Natural killer cell (primary cell): ENCODE data around the gene ENTPD1. TPM values are rescaled to one million over a fixed set of nuclear protein-coding genes. Genes with fewer than 3 reads are reported as not detected.
A peak's percentile ranks its signal among the peaks of the same experiment; 100 is the strongest.

Source experiments
- ATAC-seq, 3 donors: fragments of 150-1000 bp in 2 of 3; fragments of 200-7000 bp in 1 of 3; cut with Tn5 transposase; 1 replicate in 1 of 3; 2 replicates in 2 of 3; pipeline ENCODE4 v1.10.0; 2021; ENCODE audit warnings: mild to moderate bottlenecking in 2 of 3, moderate library complexity in 2 of 3
- DNase-seq, 2 donors: peaks; one replicate each; pipeline versions ENCODE4 v3.0.0 to v3.0.0-alpha.2; 2013 to 2021; ENCODE audit warnings: mixed read lengths in 1 of 2
- H3K27ac ChIP-seq: one replicate; pipeline ENCODE4 v1.5.1; 2013; ENCODE audit warnings: mild to moderate bottlenecking, low read length
- H3K27me3 ChIP-seq: one replicate; pipeline ENCODE4 v1.6.1; 2013; ENCODE audit warnings: low read length; ENCODE audit not compliant: control insufficient read depth, insufficient read depth
- H3K36me3 ChIP-seq: one replicate; pipeline ENCODE4 v1.6.1; 2013; ENCODE audit warnings: low read length; ENCODE audit not compliant: control insufficient read depth, insufficient read depth
- H3K4me1 ChIP-seq: one replicate; pipeline ENCODE4 v1.6.1; 2013; ENCODE audit warnings: low read length; ENCODE audit not compliant: control insufficient read depth, insufficient read depth
- H3K4me3 ChIP-seq: one replicate; pipeline ENCODE4 v1.5.1; 2013; ENCODE audit warnings: low read length
- H3K9me3 ChIP-seq: one replicate; pipeline ENCODE4 v1.6.1; 2013; ENCODE audit warnings: low read length; ENCODE audit not compliant: control insufficient read depth, insufficient read depth
- H3K27ac Mint-ChIP-seq, 2 donors: one replicate each; pipeline ENCODE4 v1.8.0; 2022; ENCODE audit warnings: mild to moderate bottlenecking in 2 of 2, mixed read lengths in 2 of 2, moderate library complexity in 1 of 2
- H3K27me3 Mint-ChIP-seq, 2 donors: one replicate each; pipeline ENCODE4 v1.8.0; 2022; ENCODE audit warnings: low read depth in 2 of 2, mixed read lengths in 2 of 2
- H3K36me3 Mint-ChIP-seq: one replicate; pipeline ENCODE4 v1.8.0; 2022; ENCODE audit warnings: mixed read lengths
- H3K4me1 Mint-ChIP-seq, 2 donors: one replicate each; pipeline ENCODE4 v1.8.0; 2022; ENCODE audit warnings: mixed read lengths in 2 of 2
- H3K4me3 Mint-ChIP-seq: one replicate; pipeline ENCODE4 v1.8.0; 2022; ENCODE audit warnings: mild to moderate bottlenecking, moderate library complexity, mixed read lengths
- H3K9me3 Mint-ChIP-seq, 2 donors: one replicate each; pipeline ENCODE4 v1.8.0; 2022; ENCODE audit warnings: mixed read lengths in 2 of 2
- CTCF ChIP-seq: fragments of 200-600 bp; IDR thresholded peaks from one replicate; pipeline ENCODE4 v1.8.0; 2022; ENCODE audit warnings: antibody characterized with exemption
- WGBS: methylation state at CpG from one replicate; pipeline ENCODE4 v1.1.7; 2013; ENCODE audit warnings: missing lambda C conversion rate; ENCODE audit not compliant: insufficient coverage; 5-methylcytosine and 5-hydroxymethylcytosine counted together
- intact Hi-C: fragments of 100-400 bp; cut with micrococcal nuclease; formaldehyde crosslinking; loops from one replicate; pipeline ENCODE4 v1.14.2; 2022
- total RNA-seq, 4 donors: library from RNA; stranded (reverse); fragments of 120-200 nt in 1 of 4; gene quantifications; one replicate each; pipeline versions ENCODE4 v1.2.3 to v1.2.4, GENCODE V29; 2013 to 2022

ENTPD1 gene
- total RNA-seq, 3 donors from 2014 or later (not counting 1 experiment from before 2014, with no cell fraction given) = 1.3 to 6.2 (median 3.1) TPM

- H3K4me3 ChIP-seq = no peak overlapping the region
- intact Hi-C loops = no loop called here
- H3K4me1 Mint-ChIP-seq = peaks cover 0 to 15% of the 10 kb centered on the region in 2 donors
- H3K27ac ChIP-seq = no peak overlapping the region
- no peaks in the 10 kb centered on the region for H3K9me3 ChIP-seq
- no peaks in the 10 kb centered on the region for H3K27me3 ChIP-seq
- no peaks in the 10 kb centered on the region for H3K36me3 Mint-ChIP-seq
- H3K36me3 ChIP-seq = no peaks in the 10 kb centered on the region
- 48% methylated on average over 3 of the region's 3 CpGs for WGBS
- no peak overlapping the region for H3K27ac Mint-ChIP-seq
- H3K27me3 Mint-ChIP-seq = peaks cover 4 to 5% of the 10 kb centered on the region in 2 donors
- H3K4me1 ChIP-seq = no peaks in the 10 kb centered on the region
- peaks cover 0 to 2% of the 10 kb centered on the region in 2 donors for H3K9me3 Mint-ChIP-seq
- no peak for TF ChIP-seq CTCF
- ATAC-seq (no peak), DNase-seq (no peak)
- no peak overlapping the region for H3K4me3 Mint-ChIP-seq
Observed at GRCh38 chr10:95739056-95739455, 16.9 kb upstream of the ENTPD1 start.

GRCh38 chr10:95741807-95742467, 14.0 kb upstream of the ENTPD1 start:
- H3K4me1 ChIP-seq = no peaks in the 10 kb centered on the region
- ATAC-seq (peak in 2 of 3 donors; percentile 49 to 57), DNase-seq (no peak)
- no peaks in the 10 kb centered on the region for H3K36me3 Mint-ChIP-seq
- WGBS = 24% methylated on average over 6 of the region's 6 CpGs
- H3K36me3 ChIP-seq = no peaks in the 10 kb centered on the region
- H3K27me3 ChIP-seq = no peaks in the 10 kb centered on the region
- intact Hi-C loops = no loop called here
- no peak overlapping the region for H3K4me3 Mint-ChIP-seq
- H3K9me3 Mint-ChIP-seq = no peaks in the 10 kb centered on the region
- no peak overlapping the region for H3K27ac Mint-ChIP-seq
- H3K27ac ChIP-seq = peak overlapping the region; percentile 48
- H3K9me3 ChIP-seq = no peaks in the 10 kb centered on the region
- H3K4me1 Mint-ChIP-seq = peaks cover 0 to 15% of the 10 kb centered on the region in 2 donors
- H3K4me3 ChIP-seq = peak overlapping the region; percentile 9
- no peak for TF ChIP-seq CTCF
- no peaks in the 10 kb centered on the region for H3K27me3 Mint-ChIP-seq

- Mint-ChIP-seq H3K4me3 (no peak overlapping the region), H3K36me3 (no peaks in the 10 kb centered on the region), H3K27me3 (no peaks in the 10 kb centered on the region), H3K4me1 (peaks cover 0 to 15% of the 10 kb centered on the region in 2 donors), H3K27ac (no peak overlapping the region), H3K9me3 (no peaks in the 10 kb centered on the region)
- intact Hi-C loops = no loop called here
- peak overlapping the region; percentile 48 for H3K27ac ChIP-seq
- no peaks in the 10 kb centered on the region for H3K36me3 ChIP-seq
- DNase-seq (no peak), ATAC-seq (no peak)
- no peak for TF ChIP-seq CTCF
- H3K4me1 ChIP-seq = no peaks in the 10 kb centered on the region
- H3K27me3 ChIP-seq = no peaks in the 10 kb centered on the region
- no peaks in the 10 kb centered on the region for H3K9me3 ChIP-seq
- H3K4me3 ChIP-seq = no peak overlapping the region
- WGBS = 58% methylated on average over 2 of the region's 3 CpGs
Observed at GRCh38 chr10:95742485-95742884, 13.5 kb upstream of the ENTPD1 start.
